ENCODE data around the gene NR6A1. TPM values are rescaled to one million over a fixed set of nuclear protein-coding genes. Genes with fewer than 3 reads are reported as not detected.

Gene NR6A1
- total and polyA plus RNA-seq, 2 of the 13 experiments (the other 11 are each of a cell fraction or from before 2014, with no cell fraction given): 28.1 to 31.5 TPM

- Histone ChIP-seq H4K20me1 (ENCODE audit: insufficient read depth, low read length) (no peaks in the 10 kb centered on the region), H3K79me2 (ENCODE audit: insufficient read depth, low read length) (no peaks in the 10 kb centered on the region), H3K4me2 (ENCODE audit: low read depth, low read length) (no peak overlapping the region), H3K27me3 (ENCODE audit: control insufficient read depth in 1 of 2, insufficient read depth in 2 of 2, low read length in 2 of 2) (no peaks in the 10 kb centered on the region), H3K27ac (ENCODE audit: extremely low read length, insufficient read depth, low read length) (no peak overlapping the region), H3K36me3 (replicated peaks in 1 of 2; ENCODE audit: control insufficient read depth in 1 of 2, insufficient read depth in 2 of 2, low read length in 2 of 2) (peaks cover 0 to 6% of the 10 kb centered on the region in 2 experiments; a peak in 3 of 5 replicates), H3K9me3 (ENCODE audit: low read length) (no peaks in the 10 kb centered on the region), H2AFZ (ENCODE audit: low read length) (no peak overlapping the region), H3K9ac (ENCODE audit: insufficient read depth, low read depth, low read length) (no peak overlapping the region), H3K4me3 (replicated peaks in 1 of 3; ENCODE audit: insufficient read depth in 1 of 3, low read depth in 2 of 3, low read length in 3 of 3) (no peak overlapping the region), H3K4me1 (ENCODE audit: insufficient read depth, low read length) (peaks cover 61% of the 10 kb centered on the region)
- intact Hi-C loops (cut with micrococcal nuclease; ENCODE audit: unreplicated experiment) (no loop called here), in situ Hi-C loops (cut with HindIII; ENCODE audit: extremely low pct_ligation_motif_present, low pct_unique_long_range_greater_than_20kb) (no loop called here)
- FAIRE-seq: no peak
- CTCF ChIA-PET (ENCODE audit: low intra/inter-chr PET ratio, low total read pairs): no interaction called here
- BruUV-seq (replicated peaks): no TSS peak
- 100% methylated on average over 6 of the region's 7 CpGs for WGBS (ENCODE audit: low lambda C conversion rate)
- ATAC-seq: no peak
- TF ChIP-seq PHF5A (CRISPR knock-in tag; IDR thresholded peaks at IDR 0.05; ENCODE audit: low read depth, unreplicated experiment): no peak
- TF ChIP-seq ZNF788 (CRISPR knock-in tag; IDR thresholded peaks at IDR 0.05; ENCODE audit: borderline replicate concordance): no peak
- no peak for TF ChIP-seq ZSCAN5A (CRISPR knock-in tag; IDR thresholded peaks at IDR 0.05; ENCODE audit: borderline replicate concordance)
- no peak for TF ChIP-seq POLR2AphosphoS2 (IDR thresholded peaks at IDR 0.05; ENCODE audit: low read depth, low read length)
- TF ChIP-seq ZNF616 (CRISPR knock-in tag; IDR thresholded peaks at IDR 0.05; ENCODE audit: low read depth): no peak
- no peak for TF ChIP-seq RBAK (CRISPR knock-in tag; IDR thresholded peaks at IDR 0.05)
- POLR2A ChIA-PET: interaction anchor here (3.6 kb wide), 1 partner anchor 8 kb away, joined by 21 read pairs; no protein-coding TSS in a partner anchor
- DNase-seq (ENCODE audit: low spot score): no peak
These were observed 253.0 kb downstream of the NR6A1 start for GRCh38 chr9:124518116-124518515.

- H3K9me3 ChIP-seq (ENCODE audit: low read length): no peaks in the 10 kb centered on the region
- intact Hi-C loops (cut with micrococcal nuclease; ENCODE audit: unreplicated experiment): no loop called here
- peaks cover 0 to 3% of the 10 kb centered on the region in 2 experiments; a peak in 3 of 5 replicates for H3K36me3 ChIP-seq (replicated peaks in 1 of 2; ENCODE audit: control insufficient read depth in 1 of 2, insufficient read depth in 2 of 2, low read length in 2 of 2)
- no peak for TF ChIP-seq FOSL2 (CRISPR knock-in tag; IDR thresholded peaks at IDR 0.05)
- TF ChIP-seq, protein P1, sequence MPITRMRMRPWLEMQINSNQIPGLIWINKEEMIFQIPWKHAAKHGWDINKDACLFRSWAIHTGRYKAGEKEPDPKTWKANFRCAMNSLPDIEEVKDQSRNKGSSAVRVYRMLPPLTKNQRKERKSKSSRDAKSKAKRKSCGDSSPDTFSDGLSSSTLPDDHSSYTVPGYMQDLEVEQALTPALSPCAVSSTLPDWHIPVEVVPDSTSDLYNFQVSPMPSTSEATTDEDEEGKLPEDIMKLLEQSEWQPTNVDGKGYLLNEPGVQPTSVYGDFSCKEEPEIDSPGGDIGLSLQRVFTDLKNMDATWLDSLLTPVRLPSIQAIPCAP (CRISPR knock-in tag; IDR thresholded peaks at IDR 0.05; ENCODE audit: low read depth): no peak
- TF ChIP-seq ETV5 (CRISPR knock-in tag; IDR thresholded peaks at IDR 0.05; ENCODE audit: borderline replicate concordance): no peak
- no peak for TF ChIP-seq PHF21A (CRISPR knock-in tag; IDR thresholded peaks at IDR 0.05)
- TF ChIP-seq SP140L (CRISPR knock-in tag; IDR thresholded peaks at IDR 0.05; ENCODE audit: borderline replicate concordance): no peak
- no peak for TF ChIP-seq ZNF329 (CRISPR knock-in tag; IDR thresholded peaks at IDR 0.05; ENCODE audit: low read depth)
- TF ChIP-seq HNRNPH1 (optimal IDR thresholded peaks at IDR 0.05; ENCODE audit: low read depth, low read length): no peak
- no peak for TF ChIP-seq ZNF10 (CRISPR knock-in tag; IDR thresholded peaks at IDR 0.05; ENCODE audit: borderline replicate concordance, low read depth)
- no peak for TF ChIP-seq CBFB (CRISPR knock-in tag; IDR thresholded peaks at IDR 0.05)
- DNase-seq (ENCODE audit: low spot score) (no peak), FAIRE-seq (no peak), ATAC-seq (no peak)
- no peaks in the 10 kb centered on the region for H3K79me2 ChIP-seq (ENCODE audit: insufficient read depth, low read length)
- in situ Hi-C loops (cut with HindIII; ENCODE audit: extremely low pct_ligation_motif_present, low pct_unique_long_range_greater_than_20kb): no loop called here
- CTCF ChIA-PET (ENCODE audit: low intra/inter-chr PET ratio, low total read pairs): no interaction called here
- no peak overlapping the region for H2AFZ ChIP-seq (ENCODE audit: low read length)
- H3K4me1 ChIP-seq (ENCODE audit: insufficient read depth, low read length): peaks cover 64% of the 10 kb centered on the region
- no peaks in the 10 kb centered on the region for H4K20me1 ChIP-seq (ENCODE audit: insufficient read depth, low read length)
- no peak overlapping the region for H3K4me2 ChIP-seq (ENCODE audit: low read depth, low read length)
- POLR2A ChIA-PET: interaction anchor here (3.6 kb wide), 1 partner anchor 8 kb away, joined by 21 read pairs; no protein-coding TSS in a partner anchor
- no peak overlapping the region for H3K4me3 ChIP-seq (replicated peaks in 1 of 3; ENCODE audit: insufficient read depth in 1 of 3, low read depth in 2 of 3, low read length in 3 of 3)
- no peak overlapping the region for H3K9ac ChIP-seq (ENCODE audit: insufficient read depth, low read depth, low read length)
- no peak overlapping the region for H3K27ac ChIP-seq (ENCODE audit: extremely low read length, insufficient read depth, low read length)
- BruUV-seq (replicated peaks): no TSS peak
- WGBS (ENCODE audit: low lambda C conversion rate): 95% methylated on average over 5 of the region's 5 CpGs
- H3K27me3 ChIP-seq (ENCODE audit: control insufficient read depth in 1 of 2, insufficient read depth in 2 of 2, low read length in 2 of 2): no peaks in the 10 kb centered on the region
These were observed 253.5 kb downstream of the NR6A1 start for GRCh38 chr9:124517600-124517999.
